Osteoblast (primary cell): ENCODE measurements around the gene FOXC1. TPM values are rescaled to one million over a fixed set of nuclear protein-coding genes. Genes with fewer than 3 reads are reported as not detected.

Source experiments
- DNase-seq: peaks from one replicate; pipeline ENCODE4 v3.0.0; 2011; ENCODE audit warnings: low spot score, mixed read lengths; ENCODE audit not compliant: insufficient read length; ENCODE audit errors: missing footprints
- H2AFZ ChIP-seq: 2 replicates; pipeline ENCODE4 v1.6.0; 2011; ENCODE audit warnings: mild to moderate bottlenecking, low read length
- H3K27ac ChIP-seq: 2 replicates; pipeline ENCODE4 v1.5.1; 2011; ENCODE audit warnings: mild to moderate bottlenecking, low read depth, low read length, moderate library complexity
- H3K27me3 ChIP-seq: 2 replicates; pipeline ENCODE4 v1.6.0; 2012; ENCODE audit warnings: mild to moderate bottlenecking, control low read depth, inconsistent platforms, low read length, moderate library complexity; ENCODE audit not compliant: insufficient read depth
- H3K36me3 ChIP-seq: 2 replicates; pipeline ENCODE4 v1.5.1; 2011; ENCODE audit warnings: mild to moderate bottlenecking, low read length, control low read depth, moderate library complexity; ENCODE audit not compliant: insufficient read depth
- H3K4me1 ChIP-seq: 2 replicates; pipeline ENCODE4 v1.5.1; 2011; ENCODE audit warnings: mild to moderate bottlenecking, low read length, control low read depth, moderate library complexity; ENCODE audit not compliant: insufficient read depth
- H3K4me2 ChIP-seq: 2 replicates; pipeline ENCODE4 v1.6.0; 2011; ENCODE audit warnings: mild to moderate bottlenecking, low read length; ENCODE audit not compliant: insufficient read depth
- H3K4me3 ChIP-seq: fragments of 200-600 bp; sonication (generic); 3 replicates; pipeline ENCODE4 v1.5.1; 2012; ENCODE audit warnings: mild to moderate bottlenecking, low read length, inconsistent platforms; ENCODE audit not compliant: insufficient read depth
- H3K79me2 ChIP-seq: 2 replicates; pipeline ENCODE4 v1.6.0; 2012; ENCODE audit warnings: mild to moderate bottlenecking, low read length, control low read depth, inconsistent platforms; ENCODE audit not compliant: insufficient read depth
- H3K9me3 ChIP-seq: 2 replicates; pipeline ENCODE4 v1.5.1; 2011; ENCODE audit warnings: low read depth, low read length, control low read depth
- H4K20me1 ChIP-seq: 2 replicates; pipeline ENCODE4 v1.6.0; 2012; ENCODE audit warnings: mild to moderate bottlenecking, low read length, control low read depth; ENCODE audit not compliant: insufficient read depth
- CTCF ChIP-seq: IDR thresholded peaks from 2 replicates; pipeline ENCODE4 v1.5.1; 2011; ENCODE audit warnings: mild to moderate bottlenecking, low read depth, low read length, moderate library complexity; ENCODE audit errors: extremely low read depth
- total RNA-seq: library from RNA; depleted of rRNA; stranded (reverse); fragments of >200 nt; gene quantifications from 2 replicates; pipeline ENCODE4 v1.2.3, GENCODE V29; 2012

The FOXC1 gene
- total RNA-seq, 1 donor: 39.4 TPM

- no peaks in the 10 kb centered on the region for H3K79me2 ChIP-seq
- H3K27ac ChIP-seq: no peak overlapping the region
- no peaks in the 10 kb centered on the region for H3K9me3 ChIP-seq
- no peaks in the 10 kb centered on the region for H3K4me1 ChIP-seq
- no peaks in the 10 kb centered on the region for H3K36me3 ChIP-seq
- no peak overlapping the region for H2AFZ ChIP-seq
- DNase-seq: no peak
- no peak for TF ChIP-seq CTCF
- H3K27me3 ChIP-seq: no peaks in the 10 kb centered on the region
- H4K20me1 ChIP-seq: no peaks in the 10 kb centered on the region
- no peak overlapping the region for H3K4me2 ChIP-seq
- H3K4me3 ChIP-seq: no peak overlapping the region
Observed at GRCh38 chr6:1654054-1654453, 44.3 kb downstream of the FOXC1 start.

DNA sequence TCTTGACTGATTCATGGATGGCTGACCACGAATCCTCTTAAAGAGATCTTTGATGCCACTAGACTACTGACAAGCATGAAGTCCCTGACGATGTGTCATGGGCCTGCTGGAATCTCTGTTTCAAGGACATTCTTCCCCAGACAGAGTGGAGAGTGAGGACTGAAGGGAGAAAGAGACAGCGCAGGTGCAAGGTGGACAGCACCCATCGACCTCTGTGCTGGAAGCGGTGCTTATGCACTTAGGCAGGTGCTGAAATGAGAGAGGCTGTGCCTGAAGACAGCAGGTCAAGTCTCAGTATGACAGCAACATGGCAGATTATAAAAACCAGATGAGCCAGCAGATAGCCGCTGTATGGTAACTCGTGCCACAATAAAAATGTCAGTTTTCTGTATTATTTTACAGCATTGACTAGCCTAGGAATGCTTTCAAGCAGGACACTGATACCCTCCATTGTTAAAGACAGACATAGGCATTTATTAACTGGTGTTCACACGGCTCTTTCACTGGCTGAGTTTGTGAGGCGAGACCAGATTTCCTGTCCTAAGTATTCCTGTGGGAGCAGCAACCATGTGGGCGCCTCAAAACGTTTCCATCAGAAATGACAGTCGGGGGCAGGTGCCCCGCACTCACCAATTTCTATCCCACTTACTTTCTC, 47.5 kb downstream of the FOXC1 start:
- H3K27ac ChIP-seq: no peak overlapping the region
- H3K4me1 ChIP-seq: no peaks in the 10 kb centered on the region
- no peak for TF ChIP-seq CTCF
- no peak overlapping the region for H3K4me2 ChIP-seq
- H2AFZ ChIP-seq: no peak overlapping the region
- no peaks in the 10 kb centered on the region for H3K36me3 ChIP-seq
- no peak for DNase-seq
- H4K20me1 ChIP-seq: no peaks in the 10 kb centered on the region
- H3K4me3 ChIP-seq: no peak overlapping the region
- no peaks in the 10 kb centered on the region for H3K79me2 ChIP-seq
- no peaks in the 10 kb centered on the region for H3K9me3 ChIP-seq
- no peaks in the 10 kb centered on the region for H3K27me3 ChIP-seq

DNA sequence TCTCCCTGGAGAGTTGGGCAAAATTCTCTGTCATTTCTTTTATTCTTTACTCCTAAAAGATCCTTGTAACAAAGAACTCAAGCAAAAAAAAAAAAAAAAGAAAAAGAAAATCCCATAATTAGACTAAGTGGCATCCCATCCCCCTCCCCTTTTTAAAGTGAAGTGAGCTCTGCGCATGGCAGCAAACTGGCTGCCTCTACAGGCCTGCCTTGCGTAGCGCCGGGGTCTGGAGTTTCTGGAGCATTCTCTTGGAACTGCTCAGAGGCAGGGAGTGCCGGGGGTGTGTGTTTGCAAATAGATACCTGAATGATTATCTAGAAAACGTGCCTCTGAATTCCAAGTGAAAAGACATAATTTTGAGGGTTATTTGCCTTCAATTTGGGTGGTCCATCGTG, 48.1 kb downstream of the FOXC1 start:
- no peak for TF ChIP-seq CTCF
- no peaks in the 10 kb centered on the region for H4K20me1 ChIP-seq
- no peaks in the 10 kb centered on the region for H3K79me2 ChIP-seq
- no peak overlapping the region for H3K27ac ChIP-seq
- H3K4me3 ChIP-seq: no peak overlapping the region
- H3K9me3 ChIP-seq: no peaks in the 10 kb centered on the region
- H3K4me2 ChIP-seq: no peak overlapping the region
- no peak overlapping the region for H2AFZ ChIP-seq
- no peak for DNase-seq
- no peaks in the 10 kb centered on the region for H3K36me3 ChIP-seq
- no peaks in the 10 kb centered on the region for H3K27me3 ChIP-seq
- peaks cover 3% of the 10 kb centered on the region for H3K4me1 ChIP-seq

DNA sequence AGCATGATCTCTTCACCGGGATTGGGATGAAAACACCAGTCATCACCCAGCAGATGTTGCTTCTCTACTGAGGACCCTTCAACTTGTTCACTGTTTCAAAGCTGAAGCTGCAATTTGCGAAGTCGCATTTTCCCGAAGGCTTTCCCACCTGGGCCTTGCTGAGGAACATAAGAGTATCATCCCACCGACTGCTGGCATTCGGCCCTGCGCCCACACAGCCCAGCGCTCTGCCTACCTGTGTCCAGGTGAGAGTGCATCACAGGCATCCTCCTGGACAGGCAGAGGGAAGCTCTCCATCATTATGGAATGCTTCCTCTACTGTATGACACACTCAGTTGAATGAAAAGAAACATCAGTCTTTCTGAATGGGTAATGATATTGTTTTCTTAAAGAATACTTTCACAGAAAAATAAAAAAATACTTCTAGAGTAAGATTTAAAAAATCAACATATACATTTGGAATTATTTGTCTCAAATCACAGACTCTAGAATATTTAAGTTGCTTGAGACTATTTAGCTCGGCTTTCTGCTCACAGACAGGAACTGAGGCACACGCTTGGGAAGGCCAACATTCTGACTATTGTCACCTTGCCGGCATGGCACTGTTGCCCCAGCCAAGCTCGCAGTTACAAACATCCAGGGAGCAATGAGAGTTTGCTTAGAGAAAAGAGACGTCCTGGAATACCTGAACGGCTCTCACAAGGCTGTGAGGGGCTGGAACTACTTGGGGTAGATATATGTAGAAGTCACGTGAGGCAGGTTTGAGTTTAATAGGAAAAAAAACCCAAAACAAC, 48.7 kb downstream of the FOXC1 start:
- H2AFZ ChIP-seq: no peak overlapping the region
- H3K9me3 ChIP-seq: no peaks in the 10 kb centered on the region
- no peaks in the 10 kb centered on the region for H3K36me3 ChIP-seq
- TF ChIP-seq CTCF: no peak
- DNase-seq: peak; percentile 51
- no peaks in the 10 kb centered on the region for H4K20me1 ChIP-seq
- no peak overlapping the region for H3K4me2 ChIP-seq
- H3K4me1 ChIP-seq: peaks cover 3% of the 10 kb centered on the region
- H3K27me3 ChIP-seq: no peaks in the 10 kb centered on the region
- no peaks in the 10 kb centered on the region for H3K79me2 ChIP-seq
- no peak overlapping the region for H3K4me3 ChIP-seq
- H3K27ac ChIP-seq: no peak overlapping the region
